Occipital lobe (tissue), 2 donors: Measurements from ENCODE around the gene STAT3. TPM values are rescaled to one million over a fixed set of nuclear protein-coding genes. Genes with fewer than 3 reads are reported as not detected.
"Not testable (repeated sequence)": the region's sequence is repeated elsewhere in the genome, so short reads cannot be mapped to it uniquely, and the experiment has no call there.

ENCODE experiments used
- DNase-seq: peaks from one replicate; lab custom pipeline; 2025; lab: John Stamatoyannopoulos, UW
- total RNA-seq: library from RNA; depleted of rRNA; stranded (reverse); fragments of >200 nt; gene quantifications from one replicate; pipeline ENCODE4 v1.2.3, GENCODE V29; 2014

The STAT3 gene
- total RNA-seq, 1 donor from 2014 or later: 25.1 TPM

GRCh38 chr17:42409523-42410318, 21.5 kb upstream of the STAT3 start:
- DNase-seq: no peak

GRCh38 chr17:42408061-42408460, 19.8 kb upstream of the STAT3 start:
- DNase-seq: peak; percentile 76

GRCh38 chr17:42407289-42407836, 19.1 kb upstream of the STAT3 start:
- peak; percentile 80 for DNase-seq

- no peak for DNase-seq
These were observed 18.5 kb upstream of the STAT3 start for GRCh38 chr17:42406615-42407288.

- peak; percentile 52 for DNase-seq
These were observed 17.8 kb upstream of the STAT3 start for GRCh38 chr17:42405963-42406495.

- DNase-seq: no peak
These were observed 16.8 kb upstream of the STAT3 start for GRCh38 chr17:42405076-42405475.

- DNase-seq: no peak
These were observed 16.2 kb upstream of the STAT3 start for GRCh38 chr17:42404326-42405055.

- no peak for DNase-seq
These were observed 14.9 kb upstream of the STAT3 start for GRCh38 chr17:42403150-42403549.

- no peak for DNase-seq
These were observed 13.9 kb upstream of the STAT3 start for GRCh38 chr17:42402117-42402516.

GRCh38 chr17:42400844-42401375, 12.7 kb upstream of the STAT3 start:
- not testable (repeated sequence) for DNase-seq

- no peak for DNase-seq
These were observed 12.0 kb upstream of the STAT3 start for GRCh38 chr17:42399948-42400843.

- DNase-seq: no peak
These were observed 10.9 kb upstream of the STAT3 start for GRCh38 chr17:42399121-42399520.

- DNase-seq: not testable (repeated sequence)
These were observed 7.4 kb upstream of the STAT3 start for GRCh38 chr17:42395601-42396000.

- no peak for DNase-seq
These were observed 6.6 kb upstream of the STAT3 start for GRCh38 chr17:42394838-42395237.

- DNase-seq: no peak
These were observed 4.6 kb upstream of the STAT3 start for GRCh38 chr17:42392692-42393415.

GRCh38 chr17:42391439-42391838, 3.2 kb upstream of the STAT3 start:
- not testable (repeated sequence) for DNase-seq

GRCh38 chr17:42389899-42390298, 1.7 kb upstream of the STAT3 start:
- DNase-seq: no peak

GRCh38 chr17:42389135-42389417, 834 bp upstream of the STAT3 start:
- no peak for DNase-seq

- DNase-seq: no peak
These were observed 421 bp downstream of the STAT3 start for GRCh38 chr17:42387661-42388380.
